ENCODE measurements around the gene CDH24.

DNA sequence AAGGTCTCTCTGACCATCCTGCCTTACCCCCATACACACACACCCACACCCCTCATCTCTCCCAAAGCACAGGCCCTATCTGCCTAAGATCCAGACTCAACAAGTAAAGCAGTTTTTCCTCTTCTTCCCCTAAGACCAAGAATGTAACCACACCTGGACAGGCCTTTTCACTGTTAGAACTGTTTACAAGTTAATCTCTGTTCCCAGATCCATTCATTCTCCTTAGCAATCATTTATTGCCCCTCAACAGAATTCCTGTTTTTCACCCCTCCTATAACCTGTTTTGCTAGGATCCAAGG, 49.4 kb upstream of the CDH24 start:
- TF ChIP-seq, protein P1, sequence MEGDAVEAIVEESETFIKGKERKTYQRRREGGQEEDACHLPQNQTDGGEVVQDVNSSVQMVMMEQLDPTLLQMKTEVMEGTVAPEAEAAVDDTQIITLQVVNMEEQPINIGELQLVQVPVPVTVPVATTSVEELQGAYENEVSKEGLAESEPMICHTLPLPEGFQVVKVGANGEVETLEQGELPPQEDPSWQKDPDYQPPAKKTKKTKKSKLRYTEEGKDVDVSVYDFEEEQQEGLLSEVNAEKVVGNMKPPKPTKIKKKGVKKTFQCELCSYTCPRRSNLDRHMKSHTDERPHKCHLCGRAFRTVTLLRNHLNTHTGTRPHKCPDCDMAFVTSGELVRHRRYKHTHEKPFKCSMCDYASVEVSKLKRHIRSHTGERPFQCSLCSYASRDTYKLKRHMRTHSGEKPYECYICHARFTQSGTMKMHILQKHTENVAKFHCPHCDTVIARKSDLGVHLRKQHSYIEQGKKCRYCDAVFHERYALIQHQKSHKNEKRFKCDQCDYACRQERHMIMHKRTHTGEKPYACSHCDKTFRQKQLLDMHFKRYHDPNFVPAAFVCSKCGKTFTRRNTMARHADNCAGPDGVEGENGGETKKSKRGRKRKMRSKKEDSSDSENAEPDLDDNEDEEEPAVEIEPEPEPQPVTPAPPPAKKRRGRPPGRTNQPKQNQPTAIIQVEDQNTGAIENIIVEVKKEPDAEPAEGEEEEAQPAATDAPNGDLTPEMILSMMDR (IDR thresholded peaks at IDR 0.05; ENCODE audit: insufficient read depth, low read length): no peak
- TF ChIP-seq, protein P2, sequence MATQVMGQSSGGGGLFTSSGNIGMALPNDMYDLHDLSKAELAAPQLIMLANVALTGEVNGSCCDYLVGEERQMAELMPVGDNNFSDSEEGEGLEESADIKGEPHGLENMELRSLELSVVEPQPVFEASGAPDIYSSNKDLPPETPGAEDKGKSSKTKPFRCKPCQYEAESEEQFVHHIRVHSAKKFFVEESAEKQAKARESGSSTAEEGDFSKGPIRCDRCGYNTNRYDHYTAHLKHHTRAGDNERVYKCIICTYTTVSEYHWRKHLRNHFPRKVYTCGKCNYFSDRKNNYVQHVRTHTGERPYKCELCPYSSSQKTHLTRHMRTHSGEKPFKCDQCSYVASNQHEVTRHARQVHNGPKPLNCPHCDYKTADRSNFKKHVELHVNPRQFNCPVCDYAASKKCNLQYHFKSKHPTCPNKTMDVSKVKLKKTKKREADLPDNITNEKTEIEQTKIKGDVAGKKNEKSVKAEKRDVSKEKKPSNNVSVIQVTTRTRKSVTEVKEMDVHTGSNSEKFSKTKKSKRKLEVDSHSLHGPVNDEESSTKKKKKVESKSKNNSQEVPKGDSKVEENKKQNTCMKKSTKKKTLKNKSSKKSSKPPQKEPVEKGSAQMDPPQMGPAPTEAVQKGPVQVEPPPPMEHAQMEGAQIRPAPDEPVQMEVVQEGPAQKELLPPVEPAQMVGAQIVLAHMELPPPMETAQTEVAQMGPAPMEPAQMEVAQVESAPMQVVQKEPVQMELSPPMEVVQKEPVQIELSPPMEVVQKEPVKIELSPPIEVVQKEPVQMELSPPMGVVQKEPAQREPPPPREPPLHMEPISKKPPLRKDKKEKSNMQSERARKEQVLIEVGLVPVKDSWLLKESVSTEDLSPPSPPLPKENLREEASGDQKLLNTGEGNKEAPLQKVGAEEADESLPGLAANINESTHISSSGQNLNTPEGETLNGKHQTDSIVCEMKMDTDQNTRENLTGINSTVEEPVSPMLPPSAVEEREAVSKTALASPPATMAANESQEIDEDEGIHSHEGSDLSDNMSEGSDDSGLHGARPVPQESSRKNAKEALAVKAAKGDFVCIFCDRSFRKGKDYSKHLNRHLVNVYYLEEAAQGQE (IDR thresholded peaks at IDR 0.05; ENCODE audit: insufficient replicate concordance, low read depth): no peak
- TF ChIP-seq SPI1 (IDR thresholded peaks at IDR 0.05; ENCODE audit: borderline replicate concordance, low read depth) (no peak), POLR2AphosphoS5 (IDR thresholded peaks at IDR 0.05; ENCODE audit: low read depth) (no peak), GABPA (IDR thresholded peaks at IDR 0.05; ENCODE audit: low read depth) (no peak)

Measured in HL-60 (cell line).